ENCODE measurements around the gene MPIG6B.

Gene MPIG6B

DNA sequence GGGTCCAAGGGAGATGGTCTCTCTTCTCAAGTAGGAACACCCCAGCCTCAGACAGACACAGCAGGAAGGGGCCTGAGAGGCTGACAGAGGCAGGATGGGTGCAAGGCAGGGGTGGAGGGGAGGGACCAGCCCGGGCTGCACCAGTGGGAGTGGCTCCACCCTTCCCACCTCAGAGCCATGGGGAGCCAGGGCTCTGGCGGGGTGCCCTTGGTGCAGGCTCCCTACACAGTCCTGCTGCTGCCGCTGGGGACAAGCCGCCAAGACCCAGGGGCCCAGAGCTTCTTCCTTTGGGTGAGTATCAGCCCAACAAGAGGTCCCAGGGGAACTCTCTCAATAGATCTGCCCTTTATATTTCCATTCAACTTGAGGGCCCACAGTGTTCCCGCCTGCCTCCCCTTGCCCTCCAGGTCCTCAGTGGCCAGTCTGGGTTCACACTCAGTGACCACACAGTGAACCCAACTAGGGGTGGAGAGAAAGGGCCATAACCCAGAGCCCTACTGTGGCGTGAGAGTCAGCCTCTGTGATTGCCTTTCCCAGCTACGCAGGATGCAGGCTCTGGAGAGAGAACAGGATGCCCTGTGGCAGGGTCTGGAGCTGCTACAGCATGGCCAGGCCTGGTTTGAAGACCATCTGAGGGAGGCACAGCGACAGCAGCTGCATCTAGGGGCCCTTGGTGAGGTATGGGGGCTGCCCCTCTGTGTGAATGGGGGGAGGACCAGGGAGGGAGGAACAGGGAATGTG lies 39.9 kb downstream of the MPIG6B start:
- TF ChIP-seq, protein P1, sequence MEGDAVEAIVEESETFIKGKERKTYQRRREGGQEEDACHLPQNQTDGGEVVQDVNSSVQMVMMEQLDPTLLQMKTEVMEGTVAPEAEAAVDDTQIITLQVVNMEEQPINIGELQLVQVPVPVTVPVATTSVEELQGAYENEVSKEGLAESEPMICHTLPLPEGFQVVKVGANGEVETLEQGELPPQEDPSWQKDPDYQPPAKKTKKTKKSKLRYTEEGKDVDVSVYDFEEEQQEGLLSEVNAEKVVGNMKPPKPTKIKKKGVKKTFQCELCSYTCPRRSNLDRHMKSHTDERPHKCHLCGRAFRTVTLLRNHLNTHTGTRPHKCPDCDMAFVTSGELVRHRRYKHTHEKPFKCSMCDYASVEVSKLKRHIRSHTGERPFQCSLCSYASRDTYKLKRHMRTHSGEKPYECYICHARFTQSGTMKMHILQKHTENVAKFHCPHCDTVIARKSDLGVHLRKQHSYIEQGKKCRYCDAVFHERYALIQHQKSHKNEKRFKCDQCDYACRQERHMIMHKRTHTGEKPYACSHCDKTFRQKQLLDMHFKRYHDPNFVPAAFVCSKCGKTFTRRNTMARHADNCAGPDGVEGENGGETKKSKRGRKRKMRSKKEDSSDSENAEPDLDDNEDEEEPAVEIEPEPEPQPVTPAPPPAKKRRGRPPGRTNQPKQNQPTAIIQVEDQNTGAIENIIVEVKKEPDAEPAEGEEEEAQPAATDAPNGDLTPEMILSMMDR (IDR thresholded peaks at IDR 0.05; ENCODE audit: low read depth, low read length): no peak
- TF ChIP-seq, protein P2, sequence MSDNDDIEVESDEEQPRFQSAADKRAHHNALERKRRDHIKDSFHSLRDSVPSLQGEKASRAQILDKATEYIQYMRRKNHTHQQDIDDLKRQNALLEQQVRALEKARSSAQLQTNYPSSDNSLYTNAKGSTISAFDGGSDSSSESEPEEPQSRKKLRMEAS (IDR thresholded peaks at IDR 0.05; ENCODE audit: low read depth, low read length): no peak
- TF ChIP-seq MYC (IDR thresholded peaks at IDR 0.05; ENCODE audit: low read depth, low read length) (no peak), POLR2A (IDR thresholded peaks at IDR 0.05; ENCODE audit: extremely low read depth, insufficient read length) (no peak)
- no peak for DNase-seq (ENCODE audit: low read depth)
- H3K4me3 ChIP-seq (ENCODE audit: low read depth, low read length): no peak overlapping the region

- DNase-seq (ENCODE audit: low read depth): no peak
- H3K4me3 ChIP-seq (ENCODE audit: low read depth, low read length): no peak overlapping the region
- no peak for TF ChIP-seq MYC (IDR thresholded peaks at IDR 0.05; ENCODE audit: low read depth, low read length)
- TF ChIP-seq, protein P2 (IDR thresholded peaks at IDR 0.05; ENCODE audit: low read depth, low read length): no peak
- TF ChIP-seq, protein P1 (IDR thresholded peaks at IDR 0.05; ENCODE audit: low read depth, low read length): no peak
- no peak for TF ChIP-seq POLR2A (IDR thresholded peaks at IDR 0.05; ENCODE audit: extremely low read depth, insufficient read length)
These were observed 40.4 kb downstream of the MPIG6B start for GRCh38 chr6:31763619-31763940.

- no peak overlapping the region for H3K4me3 ChIP-seq (ENCODE audit: low read depth, low read length)
- TF ChIP-seq, protein P2 (IDR thresholded peaks at IDR 0.05; ENCODE audit: low read depth, low read length): no peak
- TF ChIP-seq, protein P1 (IDR thresholded peaks at IDR 0.05; ENCODE audit: low read depth, low read length): no peak
- TF ChIP-seq MYC (IDR thresholded peaks at IDR 0.05; ENCODE audit: low read depth, low read length) (no peak), POLR2A (IDR thresholded peaks at IDR 0.05; ENCODE audit: extremely low read depth, insufficient read length) (no peak)
- no peak for DNase-seq (ENCODE audit: low read depth)
These were observed 41.0 kb downstream of the MPIG6B start for GRCh38 chr6:31764198-31764597.

- TF ChIP-seq, protein P1 (IDR thresholded peaks at IDR 0.05; ENCODE audit: low read depth, low read length): no peak
- TF ChIP-seq, protein P2 (IDR thresholded peaks at IDR 0.05; ENCODE audit: low read depth, low read length): no peak
- TF ChIP-seq POLR2A (IDR thresholded peaks at IDR 0.05; ENCODE audit: extremely low read depth, insufficient read length) (no peak), MYC (IDR thresholded peaks at IDR 0.05; ENCODE audit: low read depth, low read length) (no peak)
- H3K4me3 ChIP-seq (ENCODE audit: low read depth, low read length): no peak overlapping the region
These were observed 42.4 kb downstream of the MPIG6B start for GRCh38 chr6:31765559-31765909.

GRCh38 chr6:31765910-31766794 lies 43.0 kb downstream of the MPIG6B start:
- H3K4me3 ChIP-seq (ENCODE audit: low read depth, low read length): no peak overlapping the region
- TF ChIP-seq POLR2A (IDR thresholded peaks at IDR 0.05; ENCODE audit: extremely low read depth, insufficient read length): no peak
- TF ChIP-seq MYC (IDR thresholded peaks at IDR 0.05; ENCODE audit: low read depth, low read length): no peak
- TF ChIP-seq, protein P1 (IDR thresholded peaks at IDR 0.05; ENCODE audit: low read depth, low read length): no peak
- TF ChIP-seq, protein P2 (IDR thresholded peaks at IDR 0.05; ENCODE audit: low read depth, low read length): no peak
- no peak for DNase-seq (ENCODE audit: low read depth)

More at GRCh38 chr6:31765559-31765909, 42.4 kb downstream of the MPIG6B start:
- DNase-seq (ENCODE audit: low read depth): no peak

All from NB4 (cell line).